Naive thymus-derived CD8-positive, alpha-beta T cell (primary cell): ENCODE data around the gene SLC8A2. TPM values are rescaled to one million over a fixed set of nuclear protein-coding genes. Genes with fewer than 3 reads are reported as not detected.

Experiments
- ATAC-seq, 2 donors: fragments of 150-1000 bp; cut with Tn5 transposase in 1 of 2; sonication (Bioruptor Pico), chemical (Tn5 transposase) in 1 of 2; 1 replicate in 1 of 2; 2 replicates in 1 of 2; pipeline ENCODE4 v1.10.0; 2021; ENCODE audit warnings: mild to moderate bottlenecking in 2 of 2, moderate library complexity in 2 of 2
- POLR2A ChIA-PET: fragments of 350-600 bp; sonication (Branson Sonifier 250); formaldehyde crosslinking; loops from one replicate; lab custom pipeline; 2021; ENCODE audit warnings: antibody characterized with exemption; lab: Charles Lee
- DNase-seq, 10 donors: peaks; one replicate each; pipeline versions ENCODE4 v3.0.0 to v3.0.0-alpha.2; 2020 to 2022
- H3K27ac Mint-ChIP-seq, 10 donors: one replicate each; pipeline ENCODE4 v1.8.0; 2020 to 2022; ENCODE audit warnings: mild to moderate bottlenecking in 10 of 10, mixed read lengths in 10 of 10, moderate library complexity in 4 of 10, inconsistent platforms in 1 of 10
- H3K27me3 Mint-ChIP-seq, 5 donors: one replicate each; pipeline ENCODE4 v1.8.0; 2021 to 2022; ENCODE audit warnings: mixed read lengths in 5 of 5
- H3K36me3 Mint-ChIP-seq, 3 donors: one replicate each; pipeline ENCODE4 v1.8.0; 2020 to 2022; ENCODE audit warnings: mixed read lengths in 3 of 3, mild to moderate bottlenecking in 2 of 3, inconsistent platforms in 1 of 3
- H3K4me1 Mint-ChIP-seq, 4 donors: one replicate each; pipeline ENCODE4 v1.8.0; 2021 to 2022; ENCODE audit warnings: mixed read lengths in 4 of 4
- H3K4me3 Mint-ChIP-seq, 10 donors: one replicate each; pipeline ENCODE4 v1.8.0; 2020 to 2022; ENCODE audit warnings: mild to moderate bottlenecking in 10 of 10, mixed read lengths in 10 of 10, moderate library complexity in 6 of 10, inconsistent platforms in 1 of 10
- H3K9me3 Mint-ChIP-seq, 9 donors: one replicate each; pipeline ENCODE4 v1.8.0; 2020 to 2022; ENCODE audit warnings: mixed read lengths in 9 of 9, mild to moderate bottlenecking in 3 of 9, inconsistent platforms in 1 of 9, moderate library complexity in 1 of 9
- polyA plus RNA-seq, 3 donors: library from polyadenylated mRNA; unstranded; fragments of 300-500 nt; fragmentation: Illumina TruSeq; gene quantifications; one replicate each; pipeline ENCODE4 v1.2.3, GENCODE V29; 2021
- total RNA-seq, 8 experiments: library from RNA in 2 of 8; stranded (reverse) in 2 of 8; gene quantifications; one replicate each; pipeline ENCODE4 v1.2.3 and lab custom pipeline; 2021 to 2026

The SLC8A2 gene
- total and polyA plus RNA-seq, 5 experiments from 2014 or later, result 0.02 to 0.42 (median 0.12) TPM; not detected in 2

DNA sequence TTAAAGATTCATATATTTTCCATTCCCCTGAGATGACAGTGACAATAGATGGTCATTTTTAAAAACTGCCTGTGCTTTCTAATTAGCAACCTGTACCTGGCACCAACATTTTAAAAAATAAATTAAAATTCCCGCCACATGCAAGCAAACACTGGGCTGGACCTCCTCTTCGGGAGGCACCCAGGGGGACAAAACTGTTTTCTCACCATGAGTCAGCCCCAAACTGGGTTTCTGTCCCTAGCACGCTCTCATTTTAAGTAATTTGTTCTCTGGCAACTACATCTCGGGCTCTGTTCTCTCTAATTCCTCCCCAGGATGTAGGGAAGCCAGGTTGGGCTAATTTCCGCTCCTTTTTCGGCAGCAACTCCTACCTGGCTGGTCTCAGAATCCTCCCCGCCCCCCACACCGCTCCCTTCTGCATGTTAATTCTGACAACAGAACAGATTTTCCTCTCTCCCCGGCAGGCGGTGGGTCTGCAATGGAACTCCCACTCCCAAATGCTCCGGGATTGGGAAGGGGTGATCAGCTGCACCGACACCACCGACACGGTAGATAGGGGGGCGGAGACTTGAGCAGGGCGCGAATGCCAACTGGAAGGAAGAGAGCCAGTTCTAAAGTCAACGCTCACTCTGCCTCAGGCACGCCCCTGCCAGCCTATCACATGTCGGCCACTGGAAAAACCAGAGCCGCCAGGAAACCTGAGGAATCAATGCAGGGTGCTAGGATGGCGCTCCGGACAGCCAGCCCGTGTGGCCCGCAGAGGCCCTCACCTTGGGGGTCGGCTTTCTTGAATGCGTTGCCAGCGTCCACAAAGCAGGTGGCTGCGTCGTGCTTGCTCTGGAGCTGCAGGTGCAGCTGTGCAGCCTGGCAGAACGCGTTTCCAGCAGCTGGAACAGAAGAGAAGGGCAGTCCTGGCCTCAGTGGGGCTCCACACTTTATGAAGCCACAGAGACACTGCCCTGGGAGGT is 28.5 kb upstream of the SLC8A2 start:
- peak overlapping the region in 1 of 10 donors; percentile 25 for H3K4me3 Mint-ChIP-seq
- POLR2A ChIA-PET, result no interaction called here
- no peak for ATAC-seq
- no peaks in the 10 kb centered on the region for H3K9me3 Mint-ChIP-seq
- no peak for DNase-seq
- H3K27me3 Mint-ChIP-seq, result no peaks in the 10 kb centered on the region
- peaks cover 4 to 33% (median 25%) of the 10 kb centered on the region in 4 donors for H3K4me1 Mint-ChIP-seq
- H3K27ac Mint-ChIP-seq, result peak overlapping the region in 1 of 10 donors; percentile 44
- peaks cover 0 to 72% (median 4%) of the 10 kb centered on the region in 3 donors for H3K36me3 Mint-ChIP-seq

DNA sequence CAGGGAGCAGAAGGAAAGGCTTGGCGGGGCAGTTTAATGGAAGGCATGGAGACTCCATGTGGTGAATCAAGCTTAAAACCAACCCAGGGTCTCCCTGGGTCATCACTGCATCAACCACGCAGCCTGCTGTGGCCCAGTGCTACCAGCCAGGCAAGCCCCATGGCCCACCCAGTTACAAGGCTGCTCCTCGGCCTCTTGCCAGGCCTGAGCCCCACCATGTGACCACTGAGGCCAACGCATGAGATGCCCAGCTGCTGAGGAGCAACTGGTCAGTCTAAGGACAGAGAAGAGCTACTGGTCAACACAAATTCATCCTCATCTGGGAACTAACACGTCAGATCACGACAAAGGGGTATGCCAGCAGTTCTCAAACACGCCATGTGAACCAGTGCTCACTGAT is 27.7 kb upstream of the SLC8A2 start:
- peak overlapping the region in 1 of 10 donors; percentile 43 for H3K27ac Mint-ChIP-seq
- POLR2A ChIA-PET, result interaction anchor here (0.6 kb wide), 1 partner anchor 172 kb away, joined by 3 read pairs; no protein-coding TSS in a partner anchor
- no peak for DNase-seq

DNA sequence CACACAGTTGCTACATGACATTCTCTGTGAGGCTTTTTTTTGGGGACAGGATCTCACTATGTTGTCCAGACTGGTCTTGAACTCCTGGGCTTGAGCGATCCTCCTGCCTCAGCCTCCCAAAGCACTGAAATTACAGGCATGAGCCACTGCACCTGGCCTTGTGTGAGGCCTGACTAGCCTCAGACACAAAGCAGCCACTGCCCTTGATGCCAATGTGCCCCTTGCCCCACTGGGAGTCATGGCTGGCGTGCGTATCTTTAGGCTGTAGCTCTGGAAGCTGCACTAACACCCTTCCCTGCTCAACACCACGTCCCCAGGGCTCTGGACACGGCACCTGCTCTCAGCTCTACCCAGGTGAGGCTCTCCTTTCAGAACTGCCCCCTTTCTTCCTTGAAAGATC is 26.9 kb upstream of the SLC8A2 start:
- no peaks in the 10 kb centered on the region for H3K9me3 Mint-ChIP-seq
- ATAC-seq (no peak), DNase-seq (no peak)
- H3K4me3 Mint-ChIP-seq, result no peak overlapping the region
- H3K36me3 Mint-ChIP-seq, result peaks cover 0 to 58% (median 4%) of the 10 kb centered on the region in 3 donors
- H3K27ac Mint-ChIP-seq, result peak overlapping the region in 3 of 10 donors; percentile 43 to 53 (median 53)
- H3K4me1 Mint-ChIP-seq, result peaks cover 12 to 36% (median 22%) of the 10 kb centered on the region in 4 donors
- H3K27me3 Mint-ChIP-seq, result no peaks in the 10 kb centered on the region
- POLR2A ChIA-PET, result interaction anchor here (0.6 kb wide), 1 partner anchor 173 kb away, joined by 3 read pairs; no protein-coding TSS in a partner anchor

More for the DNA sequence above, 27.7 kb upstream of the SLC8A2 start:
- no peaks in the 10 kb centered on the region for H3K27me3 Mint-ChIP-seq
- ATAC-seq, result no peak
- peaks cover 0 to 65% (median 4%) of the 10 kb centered on the region in 3 donors for H3K36me3 Mint-ChIP-seq
- H3K4me3 Mint-ChIP-seq, result no peak overlapping the region
- H3K9me3 Mint-ChIP-seq, result no peaks in the 10 kb centered on the region
- H3K4me1 Mint-ChIP-seq, result peaks cover 8 to 33% (median 22%) of the 10 kb centered on the region in 4 donors

DNA sequence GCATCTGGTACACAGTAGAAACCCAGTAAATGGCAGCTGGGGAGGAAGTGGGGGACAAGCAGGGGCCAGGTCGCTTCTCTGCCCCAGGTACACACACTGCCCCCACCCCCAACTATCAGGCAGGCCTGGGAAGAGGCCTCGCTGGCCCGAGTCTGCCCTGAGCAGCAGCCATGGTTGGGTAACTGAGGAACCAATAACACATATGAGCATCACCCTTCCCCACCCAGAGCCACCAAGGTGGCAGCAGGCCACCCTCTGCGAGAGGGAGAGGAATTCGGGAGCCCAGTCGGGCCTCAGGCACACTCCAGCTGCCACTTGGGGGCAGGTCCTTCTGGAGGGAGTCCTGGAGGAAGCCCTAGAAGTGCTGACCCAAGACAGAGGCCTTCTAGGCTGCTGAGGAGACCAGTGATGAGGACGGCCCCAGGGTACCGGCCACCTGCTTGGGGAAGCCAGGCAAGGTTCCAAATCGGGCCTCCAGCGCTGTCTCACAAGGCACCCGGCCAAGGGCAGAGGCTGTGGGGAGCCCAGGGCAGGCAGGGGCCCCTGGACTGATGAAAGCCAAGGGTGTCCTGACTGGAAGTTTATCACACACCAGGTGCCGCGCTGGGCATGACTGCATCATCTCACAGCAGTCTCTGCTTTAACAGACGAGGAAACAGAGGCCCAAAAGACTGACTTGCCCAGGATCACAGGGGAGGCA is 26.3 kb upstream of the SLC8A2 start:
- DNase-seq, result no peak
- Mint-ChIP-seq H3K27ac (peak overlapping the region in 1 of 10 donors; percentile 34), H3K4me3 (no peak overlapping the region), H3K4me1 (peaks cover 12 to 40% (median 21%) of the 10 kb centered on the region in 4 donors), H3K27me3 (no peaks in the 10 kb centered on the region), H3K36me3 (peaks cover 0 to 57% (median 4%) of the 10 kb centered on the region in 3 donors), H3K9me3 (no peaks in the 10 kb centered on the region)
- no peak for ATAC-seq
- POLR2A ChIA-PET, result no interaction called here

DNA sequence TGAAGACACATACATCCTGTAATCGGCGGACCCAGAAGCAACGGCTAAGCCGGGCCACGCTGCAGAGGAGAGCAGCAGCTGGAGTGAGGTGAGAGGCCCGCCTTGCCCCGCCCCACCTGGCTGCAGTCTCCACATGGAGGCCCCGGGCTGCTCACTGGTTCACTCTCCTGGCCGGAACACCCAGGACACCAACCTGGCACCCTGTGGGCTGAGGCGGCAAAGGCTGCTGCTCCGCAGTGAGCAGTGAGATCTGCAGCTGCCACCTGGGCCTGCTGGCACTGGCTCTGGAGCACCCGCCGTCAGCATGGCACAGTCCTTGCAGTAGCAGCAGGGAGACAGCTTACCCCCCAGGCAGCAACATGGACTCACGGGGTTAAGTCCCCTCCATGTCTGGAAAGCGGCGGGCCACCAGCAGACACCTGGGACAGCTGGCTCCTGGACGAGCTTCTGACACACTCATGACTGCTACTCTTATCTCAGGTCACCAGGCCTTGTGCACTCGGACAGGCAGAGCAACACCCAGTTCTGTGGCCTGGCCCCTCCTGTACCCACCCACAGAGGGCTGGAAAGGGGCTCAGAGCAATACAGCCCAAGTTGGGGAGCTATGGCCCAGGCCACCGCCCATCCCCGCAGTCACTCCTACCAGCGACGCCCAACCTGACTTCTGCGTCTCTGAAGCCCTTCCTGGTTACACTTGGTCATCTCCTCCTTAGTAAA is 25.5 kb upstream of the SLC8A2 start:
- POLR2A ChIA-PET, result no interaction called here

DNA sequence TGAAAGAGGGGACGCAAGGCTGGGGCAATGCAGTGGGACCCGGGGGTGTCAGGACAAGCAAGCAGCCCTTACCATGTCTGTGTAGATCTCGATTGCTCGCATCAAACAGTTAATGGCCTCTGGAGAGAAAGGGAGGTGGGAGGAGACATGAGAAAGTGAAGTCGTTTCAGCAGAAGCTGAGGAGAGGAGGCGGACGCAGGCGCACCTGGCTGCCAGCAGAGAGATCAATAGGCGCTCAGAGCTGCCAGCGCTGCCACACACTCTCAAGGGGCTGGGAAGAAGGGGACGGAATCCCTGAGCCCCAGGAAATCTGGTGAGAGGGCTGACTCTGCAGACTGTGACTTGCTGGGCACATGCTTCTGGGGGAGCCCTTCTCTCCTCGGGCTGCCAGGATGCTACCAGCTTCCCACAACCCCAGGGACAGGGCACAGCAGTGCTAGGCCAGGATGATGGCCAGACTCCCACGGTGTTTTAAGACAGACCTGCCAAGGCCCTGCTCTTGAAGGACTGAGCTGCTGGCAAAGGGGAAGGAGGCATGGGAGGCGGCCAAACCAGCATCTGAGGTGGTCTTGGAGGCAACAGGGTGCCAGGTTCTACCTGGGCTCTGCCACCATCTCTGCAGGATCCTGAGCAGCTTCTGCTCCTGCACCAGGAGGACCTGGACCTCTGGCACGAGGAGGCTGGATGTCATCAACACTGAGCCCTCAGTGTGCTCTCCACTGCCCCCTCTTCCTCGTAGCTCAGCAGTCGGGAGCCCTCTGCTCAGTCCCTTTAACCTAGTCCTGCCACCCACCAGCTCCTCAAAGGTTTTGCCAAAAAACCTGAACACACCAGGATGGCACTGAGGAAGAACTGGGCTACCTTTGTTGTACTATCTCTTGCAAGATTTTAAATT is 24.0 kb upstream of the SLC8A2 start:
- Mint-ChIP-seq H3K36me3 (peaks cover 0 to 41% (median 0%) of the 10 kb centered on the region in 3 donors), H3K9me3 (no peaks in the 10 kb centered on the region), H3K4me3 (peak overlapping the region in 2 of 10 donors; percentile 14 to 52), H3K27ac (peak overlapping the region in 8 of 10 donors; percentile 12 to 75 (median 54)), H3K4me1 (peaks cover 6 to 54% (median 19%) of the 10 kb centered on the region in 4 donors), H3K27me3 (no peaks in the 10 kb centered on the region)
- ATAC-seq (no peak), DNase-seq (no peak)
- POLR2A ChIA-PET, result interaction anchor here (0.7 to 1.2 kb wide), 2 partner anchors 8 to 11 kb away, joined by 3 read pairs; partner anchors contain the start of gene KPTN

More for the DNA sequence above, 25.5 kb upstream of the SLC8A2 start:
- peak overlapping the region in 5 of 10 donors; percentile 13 to 60 (median 34) for H3K27ac Mint-ChIP-seq
- H3K36me3 Mint-ChIP-seq, result peaks cover 0 to 50% (median 0%) of the 10 kb centered on the region in 3 donors
- ATAC-seq (no peak), DNase-seq (no peak)
- H3K4me3 Mint-ChIP-seq, result no peak overlapping the region
- no peaks in the 10 kb centered on the region for H3K9me3 Mint-ChIP-seq
- no peaks in the 10 kb centered on the region for H3K27me3 Mint-ChIP-seq
- peaks cover 8 to 43% (median 22%) of the 10 kb centered on the region in 4 donors for H3K4me1 Mint-ChIP-seq

DNA sequence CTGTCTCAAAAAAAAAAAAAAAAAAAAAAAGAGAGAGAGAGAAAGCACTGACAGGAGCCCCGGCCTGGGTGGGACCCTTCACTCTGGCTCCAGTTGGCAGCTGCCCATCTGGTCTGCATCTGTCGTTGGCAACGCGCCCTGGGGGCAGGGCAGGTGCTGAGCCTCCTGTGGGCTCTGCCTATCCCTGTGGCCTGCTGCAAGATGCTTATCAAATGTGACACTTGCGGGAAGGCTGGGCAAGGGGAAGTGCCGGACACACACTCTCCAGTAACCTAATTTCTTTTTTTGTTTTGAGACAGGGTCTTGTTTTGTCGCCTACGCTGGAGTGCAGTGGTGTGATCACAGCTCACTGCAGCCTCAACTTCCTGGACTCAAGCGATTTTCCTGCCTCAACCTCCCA is 23.0 kb upstream of the SLC8A2 start:
- Mint-ChIP-seq H3K4me1 (peaks cover 12 to 58% (median 19%) of the 10 kb centered on the region in 4 donors), H3K9me3 (no peaks in the 10 kb centered on the region), H3K4me3 (no peak overlapping the region), H3K36me3 (peaks cover 0 to 44% (median 0%) of the 10 kb centered on the region in 3 donors), H3K27me3 (no peaks in the 10 kb centered on the region), H3K27ac (peak overlapping the region in 3 of 10 donors; percentile 37 to 51 (median 48))
- POLR2A ChIA-PET, result interaction anchor here (0.7 kb wide), 1 partner anchor 20 kb away, joined by 3 read pairs; no protein-coding TSS in a partner anchor
- ATAC-seq (no peak), DNase-seq (no peak)

DNA sequence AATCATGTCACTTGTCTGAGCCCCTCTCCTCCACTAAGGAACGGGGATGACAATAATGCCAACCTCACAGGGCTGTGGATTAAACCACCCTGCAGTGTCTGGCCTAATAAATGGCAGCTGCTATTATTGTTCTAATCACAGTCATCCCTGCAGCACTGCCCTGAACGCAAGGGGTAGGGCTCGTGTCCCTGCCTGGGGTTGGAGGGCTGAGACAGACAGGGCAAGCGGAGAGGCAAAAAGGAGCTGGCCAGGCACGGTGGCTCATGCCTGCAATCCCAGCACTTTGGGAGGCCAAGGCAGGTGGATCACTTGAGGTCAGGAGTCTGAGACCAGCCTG is 22.5 kb upstream of the SLC8A2 start:
- Mint-ChIP-seq H3K9me3 (no peaks in the 10 kb centered on the region), H3K4me3 (no peak overlapping the region), H3K27me3 (no peaks in the 10 kb centered on the region), H3K27ac (peak overlapping the region in 4 of 10 donors; percentile 5 to 49 (median 20)), H3K36me3 (peaks cover 0 to 40% (median 0%) of the 10 kb centered on the region in 3 donors), H3K4me1 (peaks cover 12 to 58% (median 19%) of the 10 kb centered on the region in 4 donors)
- ATAC-seq, result no peak
- POLR2A ChIA-PET, result interaction anchor here (0.7 kb wide), 1 partner anchor 20 kb away, joined by 3 read pairs; no protein-coding TSS in a partner anchor
- no peak for DNase-seq

DNA sequence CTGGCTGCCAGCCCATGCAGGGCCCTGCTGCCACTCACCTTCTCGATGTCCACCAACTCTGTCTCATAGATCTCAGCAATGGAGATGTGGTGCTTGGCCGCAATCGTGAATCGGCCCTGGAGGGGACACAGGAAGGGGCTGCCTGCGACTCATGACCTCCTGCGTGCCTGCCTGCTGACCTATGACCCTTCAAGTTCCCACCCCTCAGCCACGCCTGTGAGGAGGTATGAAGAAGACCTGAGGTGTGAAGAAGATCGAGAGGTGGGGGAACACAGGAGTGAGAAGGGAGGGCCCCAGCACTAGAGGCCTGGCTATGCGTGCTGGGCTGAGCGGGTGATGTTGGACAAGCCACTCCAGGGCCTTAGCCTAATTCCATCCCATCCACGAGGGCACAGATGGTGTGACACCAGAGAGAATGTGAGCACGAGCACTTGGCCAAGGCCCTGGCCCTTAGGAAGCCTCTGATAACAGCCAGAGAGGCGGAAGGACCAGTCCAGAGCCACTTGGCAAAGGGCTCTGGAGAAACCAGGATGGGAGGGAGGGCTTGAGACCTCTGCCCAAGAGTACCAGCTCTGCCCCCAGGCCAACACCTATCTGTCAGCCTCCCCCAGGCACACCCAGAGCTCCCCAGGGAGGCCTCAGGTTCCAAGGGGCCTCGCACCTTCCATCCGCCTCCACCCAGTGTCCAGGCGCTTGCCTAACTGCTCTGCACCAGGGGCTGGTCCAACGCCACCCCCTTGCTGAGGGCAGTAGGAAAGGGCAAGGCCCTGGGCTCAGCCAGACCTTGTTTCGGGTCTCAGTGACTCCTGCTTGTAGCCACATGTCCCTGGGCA is 21.9 kb upstream of the SLC8A2 start:
- peaks cover 0 to 34% (median 0%) of the 10 kb centered on the region in 3 donors for H3K36me3 Mint-ChIP-seq
- DNase-seq (no peak), ATAC-seq (no peak)
- POLR2A ChIA-PET, result interaction anchor here (0.7 kb wide), 1 partner anchor 21 kb away, joined by 3 read pairs; no protein-coding TSS in a partner anchor
- peak overlapping the region in 1 of 10 donors; percentile 36 for H3K4me3 Mint-ChIP-seq
- H3K27ac Mint-ChIP-seq, result peak overlapping the region in 4 of 10 donors; percentile 19 to 85 (median 60)
- no peaks in the 10 kb centered on the region for H3K9me3 Mint-ChIP-seq
- H3K27me3 Mint-ChIP-seq, result no peaks in the 10 kb centered on the region
- H3K4me1 Mint-ChIP-seq, result peaks cover 9 to 56% (median 17%) of the 10 kb centered on the region in 4 donors

DNA sequence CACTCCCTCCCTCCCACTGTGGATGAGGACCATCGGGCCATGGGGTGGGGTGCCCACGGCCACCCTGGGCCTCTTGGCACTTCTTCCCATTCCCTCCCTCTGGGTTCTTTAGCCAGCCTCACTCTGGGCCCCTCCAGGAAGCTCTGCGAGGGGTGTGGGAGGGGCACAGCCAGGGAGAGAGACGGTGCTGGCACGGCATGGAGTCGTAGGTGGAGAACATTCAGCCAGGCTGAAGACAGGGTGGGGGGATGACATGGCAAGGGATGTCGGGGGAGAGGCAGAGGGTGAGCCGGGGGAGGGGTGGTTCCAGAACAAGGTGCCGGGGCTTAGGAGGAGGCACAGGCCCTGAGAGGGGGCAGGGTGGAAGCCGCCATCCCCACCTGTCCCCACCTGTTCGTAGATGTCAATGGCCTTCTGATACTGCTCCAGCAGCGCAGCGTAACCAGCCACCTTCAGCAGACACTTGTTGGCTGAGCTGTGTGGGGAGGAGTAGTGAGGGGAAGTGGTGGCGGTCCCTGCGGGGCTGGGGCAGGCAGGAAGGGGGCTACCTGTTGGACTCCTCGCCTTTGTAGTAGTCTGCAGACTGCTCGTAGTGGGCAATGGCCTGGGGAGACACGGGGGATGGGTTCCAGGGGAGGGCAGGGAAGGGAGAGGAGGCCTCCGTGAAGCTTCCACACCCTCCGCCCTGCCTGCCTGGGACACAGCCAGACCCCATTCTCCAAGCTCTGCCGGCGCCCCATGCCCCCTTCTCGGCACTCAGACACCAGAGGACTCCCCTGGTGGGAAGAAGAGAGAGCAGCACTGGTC is 21.1 kb upstream of the SLC8A2 start:
- Mint-ChIP-seq H3K4me3 (no peak overlapping the region), H3K27me3 (no peaks in the 10 kb centered on the region), H3K36me3 (peaks cover 0 to 35% (median 0%) of the 10 kb centered on the region in 3 donors), H3K4me1 (peaks cover 11 to 58% (median 19%) of the 10 kb centered on the region in 4 donors), H3K27ac (peak overlapping the region in 5 of 10 donors; percentile 49 to 80 (median 76)), H3K9me3 (no peaks in the 10 kb centered on the region)
- DNase-seq, result no peak
- POLR2A ChIA-PET, result interaction anchor here (0.9 kb wide), 1 partner anchor 9 kb away, joined by 3 read pairs; the partner anchor contains the start of gene KPTN
- ATAC-seq, result peak in 1 of 2 donors; percentile 12
